ENCODE results near the gene GMPPA. TPM values are rescaled to one million over a fixed set of nuclear protein-coding genes. Genes with fewer than 3 reads are reported as not detected.

GMPPA gene
- total RNA-seq, 4 donors from 2014 or later = 16.2 to 32.6 (median 19.9) TPM

DNA sequence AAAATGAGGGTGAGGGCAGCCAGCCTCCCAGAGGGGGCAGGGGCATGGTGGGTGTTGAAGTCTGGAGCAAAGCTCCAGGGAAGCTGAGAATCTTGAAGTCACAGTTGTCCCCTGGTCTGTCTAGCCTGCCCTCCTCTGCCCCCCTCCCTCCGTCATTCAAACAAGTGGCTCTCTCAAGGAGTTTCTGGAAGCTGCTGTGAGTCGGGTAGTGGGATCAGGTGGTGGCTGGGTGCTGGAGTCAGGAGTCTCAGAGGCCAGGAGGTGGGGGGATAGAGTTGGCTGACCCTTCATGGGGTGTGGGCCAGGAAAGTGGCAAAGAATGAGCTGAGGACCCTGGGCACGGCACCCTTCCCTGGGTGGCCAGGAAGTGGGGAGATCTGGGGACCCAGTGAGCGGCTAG, 15.1 kb downstream of the GMPPA start:
- intact Hi-C loops (cut with DNase I) = no loop called here
- no peaks in the 10 kb centered on the region for H3K9me3 ChIP-seq
- 36% methylated on average over 4 of the region's 4 CpGs for WGBS
- peaks cover 0 to 72% (median 3%) of the 10 kb centered on the region in 4 donors for H3K27me3 ChIP-seq
- TF ChIP-seq CTCF (IDR thresholded peaks at IDR 0.05) (no peak), POLR2AphosphoS5 (IDR thresholded peaks at IDR 0.05) (no peak), EP300 (IDR thresholded peaks at IDR 0.05) (no peak), POLR2A (IDR thresholded peaks at IDR 0.05; ENCODE audit: low read depth) (no peak)
- no peak overlapping the region for H3K27ac ChIP-seq (replicated peaks in 1 of 4)
- DNase-seq (ENCODE audit: extremely low spot score) = no peak
- peaks cover 18 to 32% (median 31%) of the 10 kb centered on the region in 4 donors for H3K4me1 ChIP-seq
- H3K4me3 ChIP-seq = no peak overlapping the region
- H3K36me3 ChIP-seq = no peaks in the 10 kb centered on the region

GRCh38 chr2:219514196-219514761, 15.6 kb downstream of the GMPPA start, which contains the start of gene ASIC4:
Gene ASIC4, plus strand, starts transcription at chr2:219514482. Its CDS starts 243 bp downstream, at chr2:219514725.
- H3K9me3 ChIP-seq = no peaks in the 10 kb centered on the region
- peaks cover 15 to 27% (median 26%) of the 10 kb centered on the region in 4 donors for H3K4me1 ChIP-seq
- TF ChIP-seq EP300 (IDR thresholded peaks at IDR 0.05) (no peak), POLR2A (IDR thresholded peaks at IDR 0.05; ENCODE audit: low read depth) (no peak), POLR2AphosphoS5 (IDR thresholded peaks at IDR 0.05) (no peak), CTCF (IDR thresholded peaks at IDR 0.05) (no peak)
- no peak for DNase-seq (ENCODE audit: extremely low spot score)
- H3K36me3 ChIP-seq = no peaks in the 10 kb centered on the region
- WGBS = 18% methylated on average over 20 of the region's 31 CpGs
- no peak within 1 kb of the TSS for H3K27ac ChIP-seq (replicated peaks in 1 of 4)
- intact Hi-C loops (cut with DNase I) = no loop called here
- H3K4me3 ChIP-seq = no peak within 1 kb of the TSS
- peaks cover 0 to 67% (median 3%) of the 10 kb centered on the region in 4 donors for H3K27me3 ChIP-seq

DNA sequence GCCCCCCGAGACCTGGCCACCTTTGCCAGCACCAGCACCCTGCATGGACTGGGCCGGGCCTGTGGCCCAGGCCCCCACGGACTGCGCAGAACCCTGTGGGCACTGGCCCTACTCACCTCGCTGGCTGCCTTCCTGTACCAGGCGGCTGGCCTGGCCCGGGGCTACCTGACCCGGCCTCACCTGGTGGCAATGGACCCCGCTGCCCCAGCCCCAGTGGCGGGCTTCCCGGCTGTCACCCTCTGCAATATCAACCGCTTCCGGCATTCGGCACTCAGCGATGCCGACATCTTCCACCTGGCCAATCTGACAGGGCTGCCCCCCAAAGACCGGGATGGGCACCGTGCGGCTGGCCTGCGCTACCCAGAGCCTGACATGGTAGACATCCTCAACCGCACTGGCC, 16.1 kb downstream of the GMPPA start:
- Histone ChIP-seq H3K4me1 (peaks cover 9 to 22% (median 20%) of the 10 kb centered on the region in 4 donors), H3K36me3 (no peaks in the 10 kb centered on the region), H3K4me3 (no peak overlapping the region), H3K27me3 (peaks cover 0 to 65% (median 3%) of the 10 kb centered on the region in 4 donors), H3K9me3 (no peaks in the 10 kb centered on the region), H3K27ac (replicated peaks in 1 of 4) (no peak overlapping the region)
- 84% methylated on average over 15 of the region's 21 CpGs for whole genome bisulfite sequencing
- no peak for DNase-seq (ENCODE audit: extremely low spot score)
- TF ChIP-seq EP300 (IDR thresholded peaks at IDR 0.05) = no peak
- TF ChIP-seq POLR2A (IDR thresholded peaks at IDR 0.05; ENCODE audit: low read depth) = no peak
- no peak for TF ChIP-seq CTCF (IDR thresholded peaks at IDR 0.05)
- no peak for TF ChIP-seq POLR2AphosphoS5 (IDR thresholded peaks at IDR 0.05)
- intact Hi-C loops (cut with DNase I) = no loop called here

GRCh38 chr2:219515874-219516629, 17.4 kb downstream of the GMPPA start:
- H3K4me3 ChIP-seq = no peak overlapping the region
- H3K4me1 ChIP-seq = peaks cover 10 to 21% (median 15%) of the 10 kb centered on the region in 4 donors
- intact Hi-C loops (cut with DNase I) = no loop called here
- 80% methylated on average over 17 of the region's 17 CpGs for WGBS
- no peaks in the 10 kb centered on the region for H3K9me3 ChIP-seq
- no peak overlapping the region for H3K27ac ChIP-seq (replicated peaks in 1 of 4)
- no peak for DNase-seq (ENCODE audit: extremely low spot score)
- TF ChIP-seq EP300 (IDR thresholded peaks at IDR 0.05) (no peak), POLR2AphosphoS5 (IDR thresholded peaks at IDR 0.05) (no peak), CTCF (IDR thresholded peaks at IDR 0.05) (no peak), POLR2A (IDR thresholded peaks at IDR 0.05; ENCODE audit: low read depth) (no peak)
- no peaks in the 10 kb centered on the region for H3K36me3 ChIP-seq
- peaks cover 0 to 66% (median 3%) of the 10 kb centered on the region in 4 donors for H3K27me3 ChIP-seq

All from esophagus muscularis mucosa (tissue), 4 donors.